Caco-2 (cell line): ENCODE measurements around the gene ULK1. TPM values are rescaled to one million over a fixed set of nuclear protein-coding genes. Genes with fewer than 3 reads are reported as not detected.

ENCODE experiments used
- BruUV-seq: library from RNA; stranded (reverse); fragments of 400-500 nt; replicated peaks from 2 replicates; lab custom pipeline; 2021; lab: Mats Ljungman, UMichigan
- CTCF ChIA-PET: fragments of 300-600 bp; sonication (Branson Sonifier 250); formaldehyde crosslinking; loops from one replicate; lab custom pipeline; 2022; ENCODE audit warnings: antibody characterized with exemption; lab: Charles Lee
- POLR2A ChIA-PET: fragments of 300-600 bp; sonication (Branson Sonifier 250); formaldehyde crosslinking; loops from one replicate; lab custom pipeline; 2022; ENCODE audit warnings: antibody characterized with exemption; lab: Charles Lee
- DNase-seq, 2 experiments: peaks; one replicate each; pipeline versions ENCODE4 v3.0.0 to v3.0.0-alpha.2; 2020 to 2022
- H3K27me3 ChIP-seq: replicated peaks from 2 replicates; pipeline ENCODE4 v1.6.0; 2011; ENCODE audit warnings: low read length; ENCODE audit not compliant: control insufficient read depth, insufficient read depth
- H3K36me3 ChIP-seq: 2 replicates; pipeline ENCODE4 v1.5.1; 2011; ENCODE audit warnings: low read length; ENCODE audit not compliant: control insufficient read depth, insufficient read depth
- H3K4me1 ChIP-seq: fragments of 250-450 bp; sonication (Bioruptor Pico); 2 replicates; pipeline ENCODE4 v1.5.1; 2020; ENCODE audit warnings: mild to moderate bottlenecking
- H3K4me3 ChIP-seq: 2 replicates; pipeline ENCODE4 v1.5.1; 2011; ENCODE audit warnings: low read depth, mild to moderate bottlenecking, control low read depth, low read length
- H3K9me3 ChIP-seq: fragments of 250-450 bp; sonication (Bioruptor Pico); 2 replicates; pipeline ENCODE4 v1.5.1; 2020; ENCODE audit warnings: mild to moderate bottlenecking, moderate library complexity
- H3K27ac Mint-ChIP-seq: one replicate; pipeline ENCODE4 v1.8.0; 2022; ENCODE audit warnings: mixed read lengths; ENCODE audit not compliant: unreplicated experiment
- H3K27me3 Mint-ChIP-seq: one replicate; pipeline ENCODE4 v1.8.0; 2022; ENCODE audit warnings: mixed read lengths; ENCODE audit not compliant: insufficient read depth, unreplicated experiment
- H3K36me3 Mint-ChIP-seq: one replicate; pipeline ENCODE4 v1.8.0; 2022; ENCODE audit warnings: mild to moderate bottlenecking, mixed read lengths; ENCODE audit not compliant: insufficient read depth, unreplicated experiment
- H3K4me1 Mint-ChIP-seq: one replicate; pipeline ENCODE4 v1.8.0; 2022; ENCODE audit warnings: low read depth, mixed read lengths; ENCODE audit not compliant: unreplicated experiment
- H3K4me3 Mint-ChIP-seq: one replicate; pipeline ENCODE4 v1.8.0; 2022; ENCODE audit warnings: mild to moderate bottlenecking, moderate library complexity, mixed read lengths; ENCODE audit not compliant: unreplicated experiment
- H3K9me3 Mint-ChIP-seq: one replicate; pipeline ENCODE4 v1.8.0; 2022; ENCODE audit warnings: mixed read lengths; ENCODE audit not compliant: unreplicated experiment
- intact Hi-C: fragments of 100-400 bp; cut with micrococcal nuclease; formaldehyde crosslinking; loops from one replicate; pipeline ENCODE4 v1.10.0; 2022; ENCODE audit not compliant: unreplicated experiment
- total RNA-seq: library from RNA; stranded (reverse); gene quantifications from 2 replicates; pipeline ENCODE4 v1.2.3, GENCODE V29; 2022
- TF ChIP-seq, protein P1 (sequence below), 2 experiments: fragments of 200-600 bp in 1 of 2; IDR thresholded peaks; 1 replicate in 1 of 2; 2 replicates in 1 of 2; pipeline versions ENCODE4 v1.5.1 to v1.8.0; 2011 to 2022; ENCODE audit warnings: antibody characterized with exemption in 1 of 2, control low read depth in 1 of 2, inconsistent platforms in 1 of 2, low read depth in 1 of 2, low read length in 1 of 2, mild to moderate bottlenecking in 1 of 2, moderate library complexity in 1 of 2; ENCODE audit not compliant: insufficient read depth in 1 of 2, severe bottlenecking in 1 of 2, unreplicated experiment in 1 of 2

The ULK1 gene
- total RNA-seq, 1 experiment from 2014 or later = 61.1 TPM

DNA sequence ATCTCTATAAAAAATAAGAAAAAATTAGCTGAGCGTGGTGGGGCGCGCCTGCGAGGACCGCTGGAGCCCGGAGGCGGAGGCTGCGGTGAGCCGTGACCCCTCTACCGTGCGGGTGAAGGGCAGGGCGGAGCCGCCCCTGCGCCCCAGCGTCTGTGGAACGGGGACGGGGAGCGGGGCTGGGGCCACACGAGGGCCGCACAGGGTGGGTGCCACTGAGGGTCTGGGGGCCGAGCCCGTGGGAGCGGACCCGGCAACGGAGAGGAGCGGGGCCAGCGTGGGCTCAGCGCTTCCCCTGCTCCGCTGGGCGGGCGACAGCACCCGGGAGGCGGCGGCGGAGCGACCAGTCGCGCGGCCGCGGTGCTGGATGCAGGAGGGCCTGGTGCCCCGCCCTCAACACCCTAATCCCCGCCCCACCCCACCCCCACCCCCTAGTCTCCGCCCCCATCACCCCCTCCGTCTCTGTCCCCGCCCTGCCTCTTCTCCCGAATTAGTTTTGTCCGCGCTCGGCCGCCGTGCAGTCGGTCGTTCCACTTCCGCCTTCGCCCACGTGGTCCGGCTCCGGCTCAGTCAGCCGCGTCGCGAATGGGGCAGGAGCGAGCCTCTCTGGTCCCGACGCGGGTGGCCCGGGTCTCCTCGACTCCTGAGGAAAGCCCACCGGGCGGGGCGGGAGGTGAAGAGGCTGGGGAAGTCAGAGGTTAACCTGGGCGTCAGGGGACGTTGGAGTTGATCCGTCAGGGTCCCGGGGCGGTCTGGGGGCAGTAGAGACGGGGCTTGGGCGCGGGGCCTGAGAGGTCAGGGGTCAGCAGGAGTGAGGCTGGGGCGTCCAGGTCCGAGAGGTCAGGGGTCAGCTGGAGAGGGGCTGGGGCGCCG, 34.5 kb downstream of the ULK1 start, which contains the start of gene PUS1:
TSS of gene PUS1 (plus strand) at position 566 of the 870 bp plus-strand sequence. CDS start 447 bp downstream, outside the sequence.
- Histone ChIP-seq H3K4me3 (peak within 1 kb of the TSS; percentile 96), H3K4me1 (no peaks in the 10 kb centered on the region; the same call in 1 of the 2 replicates), H3K9me3 (no peaks in the 10 kb centered on the region), H3K36me3 (peaks cover 3% of the 10 kb centered on the region; the same call in 1 of the 2 replicates), H3K27me3 (no peaks in the 10 kb centered on the region)
- DNase-seq = peak; percentile 95 to 96
- Mint-ChIP-seq H3K4me1 (peaks cover 11% of the 10 kb centered on the region), H3K36me3 (peaks cover 49% of the 10 kb centered on the region), H3K27me3 (no peaks in the 10 kb centered on the region), H3K9me3 (no peaks in the 10 kb centered on the region), H3K4me3 (peak within 1 kb of the TSS; percentile 97), H3K27ac (peak within 1 kb of the TSS; percentile 97)
- TF ChIP-seq, protein P1, sequence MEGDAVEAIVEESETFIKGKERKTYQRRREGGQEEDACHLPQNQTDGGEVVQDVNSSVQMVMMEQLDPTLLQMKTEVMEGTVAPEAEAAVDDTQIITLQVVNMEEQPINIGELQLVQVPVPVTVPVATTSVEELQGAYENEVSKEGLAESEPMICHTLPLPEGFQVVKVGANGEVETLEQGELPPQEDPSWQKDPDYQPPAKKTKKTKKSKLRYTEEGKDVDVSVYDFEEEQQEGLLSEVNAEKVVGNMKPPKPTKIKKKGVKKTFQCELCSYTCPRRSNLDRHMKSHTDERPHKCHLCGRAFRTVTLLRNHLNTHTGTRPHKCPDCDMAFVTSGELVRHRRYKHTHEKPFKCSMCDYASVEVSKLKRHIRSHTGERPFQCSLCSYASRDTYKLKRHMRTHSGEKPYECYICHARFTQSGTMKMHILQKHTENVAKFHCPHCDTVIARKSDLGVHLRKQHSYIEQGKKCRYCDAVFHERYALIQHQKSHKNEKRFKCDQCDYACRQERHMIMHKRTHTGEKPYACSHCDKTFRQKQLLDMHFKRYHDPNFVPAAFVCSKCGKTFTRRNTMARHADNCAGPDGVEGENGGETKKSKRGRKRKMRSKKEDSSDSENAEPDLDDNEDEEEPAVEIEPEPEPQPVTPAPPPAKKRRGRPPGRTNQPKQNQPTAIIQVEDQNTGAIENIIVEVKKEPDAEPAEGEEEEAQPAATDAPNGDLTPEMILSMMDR (IDR thresholded peaks at IDR 0.05; ENCODE audit: insufficient read depth in 1 of 2, low read depth in 1 of 2, low read length in 1 of 2, severe bottlenecking in 1 of 2, unreplicated experiment in 1 of 2) = no peak
- CTCF ChIA-PET = interaction anchor here (0.8 to 1.0 kb wide), 2 partner anchors 93 kb away, joined by 4 to 5 read pairs; no protein-coding TSS in a partner anchor
- intact Hi-C loops = loop anchor here (1.0 to 5.0 kb wide), 3 partner anchors 20 to 67 kb away; partner anchors contain the start of gene EP400
- no TSS peak for BruUV-seq
- POLR2A ChIA-PET = no interaction called here

DNA sequence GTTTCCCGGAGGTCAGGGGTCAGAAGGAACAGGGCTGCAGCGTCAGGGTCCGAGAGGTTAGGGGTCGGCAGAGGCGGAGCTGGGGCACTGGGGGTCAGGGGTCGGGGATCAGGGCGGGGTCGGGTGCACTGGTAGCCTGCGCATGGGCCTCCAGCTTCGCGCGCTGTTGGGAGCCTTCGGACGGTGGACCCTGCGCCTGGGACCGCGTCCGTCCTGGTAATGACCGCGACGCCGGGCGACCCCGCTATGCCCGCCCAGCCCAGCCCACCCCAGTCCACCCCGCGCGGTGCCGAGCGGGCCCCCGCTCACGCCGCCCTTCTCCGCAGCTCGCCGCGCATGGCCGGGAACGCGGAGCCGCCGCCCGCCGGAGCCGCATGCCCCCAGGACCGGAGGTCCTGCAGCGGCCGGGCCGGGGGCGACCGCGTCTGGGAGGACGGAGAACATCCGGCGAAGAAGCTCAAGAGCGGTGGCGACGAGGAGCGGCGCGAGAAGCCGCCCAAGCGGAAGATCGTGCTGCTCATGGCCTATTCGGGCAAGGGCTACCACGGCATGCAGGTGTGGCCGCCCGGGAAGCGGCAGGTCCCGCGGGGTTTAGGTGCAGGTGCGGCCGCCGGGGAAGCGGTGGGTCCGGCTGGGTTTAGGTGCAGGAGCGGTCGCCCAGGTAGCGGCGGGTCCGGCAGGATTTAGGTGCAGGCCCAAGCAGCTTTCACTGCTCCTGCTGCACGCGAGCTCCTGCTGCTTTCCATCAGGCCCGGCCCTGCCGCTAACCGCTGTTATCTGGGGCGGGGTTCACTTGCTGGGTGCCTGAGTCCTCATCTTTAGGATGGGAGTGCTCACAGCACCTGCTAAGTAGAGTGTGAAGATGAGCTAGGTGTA, 35.4 kb downstream of the ULK1 start:
- H3K9me3 ChIP-seq = no peaks in the 10 kb centered on the region
- CTCF ChIA-PET = interaction anchor here (1.0 kb wide), 1 partner anchor 94 kb away, joined by 5 read pairs; no protein-coding TSS in a partner anchor

More for the DNA sequence above, 35.4 kb downstream of the ULK1 start:
- Mint-ChIP-seq H3K27ac (peak overlapping the region; percentile 97), H3K36me3 (peaks cover 53% of the 10 kb centered on the region), H3K27me3 (no peaks in the 10 kb centered on the region), H3K9me3 (no peaks in the 10 kb centered on the region), H3K4me1 (peaks cover 11% of the 10 kb centered on the region), H3K4me3 (peak overlapping the region; percentile 97)
- peak; percentile 46 to 75 for DNase-seq
- TF ChIP-seq, protein P1 (IDR thresholded peaks at IDR 0.05; ENCODE audit: insufficient read depth in 1 of 2, low read depth in 1 of 2, low read length in 1 of 2, severe bottlenecking in 1 of 2, unreplicated experiment in 1 of 2) = no peak
- no peaks in the 10 kb centered on the region for H3K27me3 ChIP-seq
- no peaks in the 10 kb centered on the region; the same call in 1 of the 2 replicates for H3K4me1 ChIP-seq
- POLR2A ChIA-PET = no interaction called here
- peak overlapping the region; percentile 96 for H3K4me3 ChIP-seq
- H3K36me3 ChIP-seq = peaks cover 3% of the 10 kb centered on the region
- no TSS peak for BruUV-seq
- intact Hi-C loops = loop anchor here (1.0 to 5.0 kb wide), 3 partner anchors 19 to 68 kb away; partner anchors contain the start of gene EP400
